Esophagus muscularis mucosa (tissue), 4 donors: ENCODE measurements around the gene AAK1.
"Not testable (repeated sequence)": the region's sequence is repeated elsewhere in the genome, so short reads cannot be mapped to it uniquely, and the experiment has no call there.

Experiments
- CTCF ChIP-seq, 3 experiments: fragments of 200-600 bp in 2 of 3; fragments of 450-650 bp in 1 of 3; sonication (generic) in 2 of 3; IDR thresholded peaks; one replicate each; pipeline ENCODE4 v1.5.1; 2017 to 2019; ENCODE audit warnings: antibody characterized with exemption in 3 of 3, mild to moderate bottlenecking in 2 of 3, moderate library complexity in 1 of 3
- EP300 ChIP-seq: sonication (generic); formaldehyde crosslinking; IDR thresholded peaks from one replicate; pipeline ENCODE4 v1.6.1; 2017; ENCODE audit warnings: antibody characterized with exemption
- POLR2A ChIP-seq: fragments of 450-650 bp; IDR thresholded peaks from one replicate; pipeline ENCODE4 v1.6.1; 2017; ENCODE audit warnings: antibody characterized with exemption, moderate library complexity, mild to moderate bottlenecking, low read depth
- POLR2AphosphoS5 ChIP-seq, 2 donors: sonication (generic); formaldehyde crosslinking; IDR thresholded peaks; one replicate each; pipeline ENCODE4 v1.6.1; 2017; ENCODE audit warnings: antibody characterized with exemption in 2 of 2

- not testable (repeated sequence) for TF ChIP-seq CTCF (IDR thresholded peaks at IDR 0.05); POLR2AphosphoS5 (IDR thresholded peaks at IDR 0.05); POLR2A; EP300
Measured at GRCh38 chr2:69647196-69647595, 3.7 kb upstream of the AAK1 start.
